Measurements from ENCODE around the gene ZBTB7C.
A peak's percentile ranks its signal among the peaks of the same experiment; 100 is the strongest.

ZBTB7C gene

DNA sequence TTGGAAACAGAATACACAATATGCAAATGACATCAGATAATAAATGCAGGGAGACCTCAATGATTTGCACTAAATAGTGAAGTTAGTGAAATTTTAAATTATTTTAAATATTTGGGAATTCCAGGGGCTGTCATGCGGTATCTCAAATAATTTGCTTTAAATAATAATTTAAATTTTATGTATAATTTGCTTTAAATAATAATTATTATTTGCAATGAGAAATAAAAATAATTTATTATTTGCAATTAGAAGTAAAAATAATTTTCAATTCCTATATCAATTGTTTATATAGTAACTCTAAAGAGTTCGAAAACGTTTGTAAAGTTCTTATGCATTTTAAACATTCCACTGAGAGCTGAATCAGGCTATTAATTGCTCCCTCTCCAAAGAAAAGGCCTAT, 226.4 kb downstream of the ZBTB7C start:
- no peak for DNase-seq

GRCh38 chr18:48181857-48182256, 227.3 kb downstream of the ZBTB7C start:
- DNase-seq, result no peak

- DNase-seq, result no peak
Observed at GRCh38 chr18:48181087-48181823, 227.9 kb downstream of the ZBTB7C start.

- DNase-seq, result no peak
Observed at GRCh38 chr18:48179666-48180065, 229.5 kb downstream of the ZBTB7C start.

DNA sequence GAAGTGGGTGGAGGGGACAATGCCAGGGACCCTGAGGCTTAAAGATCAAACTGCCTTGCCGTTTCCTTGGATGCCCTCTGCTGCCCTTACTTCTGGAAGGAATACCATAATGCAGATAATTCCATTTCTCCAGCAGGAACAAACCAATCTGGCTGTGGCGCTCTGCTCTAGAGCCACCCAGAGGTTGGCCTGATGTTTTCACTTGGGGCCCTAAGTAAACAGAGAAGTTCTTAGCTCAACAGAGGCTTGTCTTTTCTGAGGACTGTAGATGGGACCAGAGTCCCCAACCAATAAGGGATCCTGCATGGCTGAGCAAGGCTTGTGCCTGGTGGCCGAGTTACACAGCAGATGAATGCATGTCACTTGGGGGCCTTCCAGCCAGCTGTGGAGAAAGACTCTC, 230.2 kb downstream of the ZBTB7C start:
- no peak for DNase-seq

- no peak for DNase-seq
Observed at GRCh38 chr18:48176909-48177308, 232.3 kb downstream of the ZBTB7C start.

DNA sequence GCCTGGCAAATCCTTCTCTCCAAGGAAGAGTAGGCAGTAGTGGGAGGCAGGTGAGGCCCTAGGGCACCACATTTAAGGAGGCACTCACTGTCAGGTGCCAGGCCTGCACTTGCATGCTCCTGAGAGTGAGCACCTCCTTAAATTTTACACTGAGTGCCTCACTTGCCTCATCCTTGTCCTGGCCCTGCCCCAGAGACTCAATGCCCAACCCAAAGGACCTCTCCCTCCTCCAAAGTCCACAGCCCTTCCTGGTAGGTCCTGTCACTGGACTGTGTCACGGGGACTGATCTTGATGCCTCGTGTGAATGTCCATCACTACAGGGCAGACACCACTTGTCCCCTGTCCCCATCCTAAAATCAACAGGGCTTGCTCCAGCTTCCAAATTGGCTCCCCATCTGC, 235.6 kb downstream of the ZBTB7C start:
- DNase-seq, result no peak

DNA sequence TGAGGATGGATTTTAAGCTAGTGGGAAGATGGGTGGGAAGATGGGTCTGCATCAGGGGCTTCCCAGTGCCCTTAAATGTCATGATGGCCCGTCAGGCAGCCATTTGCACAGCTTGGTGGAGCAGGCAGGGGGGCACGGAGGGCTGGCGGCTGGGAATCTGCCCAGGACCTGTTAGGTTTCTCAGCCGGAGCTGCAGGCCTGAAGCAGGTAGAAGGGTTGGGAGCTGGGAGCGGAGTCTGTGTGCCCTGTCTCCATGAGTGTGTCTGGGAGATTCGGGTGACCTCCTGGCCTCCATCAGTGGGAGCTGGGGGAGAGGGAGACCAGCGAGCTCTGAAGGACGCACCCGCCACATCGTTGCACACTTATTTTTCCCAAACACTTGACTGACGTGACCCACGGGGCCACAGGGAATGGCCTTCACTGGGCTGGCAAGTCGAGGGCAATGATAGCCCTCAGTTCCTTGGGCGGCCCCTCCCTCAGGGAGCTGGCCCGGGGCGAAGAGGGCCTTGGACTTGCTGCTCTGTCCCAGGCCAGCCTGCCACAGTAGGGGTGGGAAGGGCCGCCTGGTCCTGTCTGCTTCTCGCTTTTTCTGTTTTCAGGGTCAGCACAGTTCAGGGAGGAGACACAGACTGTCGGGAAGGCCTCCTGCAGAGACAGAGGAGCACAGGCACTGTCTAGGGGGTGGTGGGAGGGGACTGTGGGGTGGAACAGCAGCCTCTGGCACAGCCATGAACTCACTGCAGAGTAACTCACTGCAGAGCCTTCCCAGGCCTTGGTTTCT, 236.8 kb downstream of the ZBTB7C start:
- no peak for DNase-seq

- no peak for DNase-seq
Observed at GRCh38 chr18:48171490-48172188, 237.5 kb downstream of the ZBTB7C start.

DNA sequence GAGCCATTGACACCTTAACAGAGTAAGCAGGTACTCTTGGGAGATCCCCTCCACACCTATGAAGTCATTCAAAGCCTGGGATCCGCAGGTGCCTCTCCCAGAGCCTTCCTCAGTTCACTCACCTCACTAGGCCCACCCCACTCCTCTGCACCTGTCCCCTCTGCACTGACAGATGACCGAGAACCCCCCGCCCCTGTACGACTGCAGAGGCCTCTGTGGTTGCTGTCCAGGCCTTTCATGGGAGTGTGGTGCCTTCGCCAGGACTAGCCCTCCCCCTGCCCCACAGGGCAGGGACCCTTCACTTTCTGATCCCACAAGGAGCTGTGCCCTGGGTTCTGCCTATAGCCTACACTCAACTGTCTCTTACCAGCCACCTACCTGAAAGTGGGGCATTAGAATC, 238.5 kb downstream of the ZBTB7C start:
- DNase-seq, result no peak

DNA sequence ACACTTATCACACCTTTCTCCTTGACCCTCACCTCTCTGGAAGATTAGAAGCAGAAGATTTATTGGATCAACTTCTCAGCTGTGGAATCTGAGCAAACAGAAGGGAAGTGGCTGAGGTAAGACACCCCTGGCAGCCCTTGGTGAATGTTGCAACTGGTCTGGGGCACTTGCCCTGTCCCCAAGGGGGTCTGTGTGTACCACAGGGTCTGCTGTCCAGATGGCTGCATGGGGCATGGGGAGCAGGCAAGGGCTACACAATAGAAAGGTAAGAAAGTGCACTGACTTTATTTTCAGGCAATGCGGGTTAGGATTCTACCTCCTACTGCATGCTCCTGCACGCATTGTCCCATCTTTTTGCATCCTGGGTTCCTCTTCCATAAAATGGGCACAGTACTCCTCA, 240.3 kb downstream of the ZBTB7C start:
- no peak for DNase-seq

- DNase-seq, result no peak
Observed at GRCh38 chr18:48167897-48168253, 241.3 kb downstream of the ZBTB7C start.

GRCh38 chr18:48166336-48166875, 242.8 kb downstream of the ZBTB7C start:
- no peak for DNase-seq

GRCh38 chr18:48165111-48165866, 243.9 kb downstream of the ZBTB7C start:
- DNase-seq, result no peak

DNA sequence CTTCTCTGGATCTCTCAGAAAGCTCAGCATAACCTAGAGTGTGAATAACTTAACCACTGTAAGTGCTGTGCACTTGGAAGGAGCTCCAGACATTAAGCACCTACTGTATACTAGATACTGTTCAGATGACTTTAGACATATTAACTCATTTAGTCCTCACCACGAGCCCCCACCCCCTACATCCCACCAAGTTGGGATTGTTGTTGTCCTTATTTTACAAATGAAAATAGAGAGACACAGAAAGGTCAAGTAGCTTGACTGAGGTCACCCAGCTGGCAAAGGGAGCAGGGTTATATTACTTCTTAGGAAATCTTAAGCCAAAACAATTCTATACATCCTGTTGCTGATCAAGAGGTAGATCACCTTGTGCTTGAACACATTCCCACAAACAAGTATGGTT, 244.5 kb downstream of the ZBTB7C start:
- no peak for DNase-seq

- no peak for DNase-seq
Observed at GRCh38 chr18:48164116-48164515, 245.1 kb downstream of the ZBTB7C start.

DNA sequence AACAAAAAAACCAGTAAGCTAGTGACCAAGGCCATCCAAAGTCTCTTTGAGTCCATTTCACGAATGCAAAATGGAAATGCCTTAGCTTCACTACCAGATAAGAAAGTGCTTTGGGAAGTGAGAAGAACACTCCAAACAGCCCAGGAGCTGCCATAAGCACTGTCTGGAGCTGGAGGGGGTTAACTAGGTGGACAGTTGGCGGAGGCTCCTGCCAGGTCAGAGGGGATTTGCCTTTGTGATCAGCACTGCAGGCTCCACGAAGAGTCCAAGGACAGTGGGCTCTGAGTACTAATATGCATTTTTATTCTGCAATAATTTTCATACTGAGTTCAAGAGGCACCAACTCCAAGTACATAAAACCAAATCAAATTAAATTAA, 245.5 kb downstream of the ZBTB7C start:
- no peak for DNase-seq

- DNase-seq, result no peak
Observed at GRCh38 chr18:48162956-48163737, 246.0 kb downstream of the ZBTB7C start.

DNA sequence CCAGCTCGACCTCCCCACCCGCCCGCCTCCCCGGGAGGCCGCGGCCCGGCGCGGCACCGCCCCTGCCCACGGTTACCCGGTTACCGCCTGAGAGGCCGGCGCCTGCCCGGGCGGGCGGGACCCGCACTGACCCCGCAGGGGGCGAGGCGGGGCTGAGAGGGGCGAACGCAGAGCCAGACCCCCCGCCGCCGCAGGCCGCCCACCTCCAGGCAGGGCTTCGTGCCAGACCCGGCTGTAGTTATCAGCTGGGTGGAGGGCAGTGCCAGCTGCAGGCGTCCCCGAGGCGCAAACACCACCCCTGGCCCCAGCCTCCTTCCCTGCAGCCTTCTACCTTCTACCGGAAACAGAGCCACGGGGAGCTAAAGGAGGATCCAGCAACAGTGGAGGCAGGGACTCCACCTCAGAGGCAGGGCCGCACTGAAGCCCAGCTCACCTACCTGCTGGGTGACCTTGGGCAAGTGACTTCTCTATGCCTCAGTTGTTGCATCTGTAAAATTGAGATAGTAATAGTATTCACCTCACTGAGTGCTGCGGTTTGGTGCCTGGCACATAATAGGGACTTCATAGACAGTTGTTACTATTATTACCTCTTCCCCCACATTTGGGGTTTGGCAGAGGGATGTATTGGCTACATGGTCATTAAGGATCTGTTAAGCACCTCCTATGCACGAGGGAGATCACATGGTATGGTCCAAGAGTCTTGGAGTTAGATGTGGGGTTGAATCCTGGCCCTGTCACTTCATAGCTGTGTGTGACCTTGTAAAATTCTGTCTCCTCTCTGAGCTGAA, 247.1 kb downstream of the ZBTB7C start:
- DNase-seq, result no peak

GRCh38 chr18:48161191-48161910, 247.8 kb downstream of the ZBTB7C start:
- peak; percentile 66 for DNase-seq

GRCh38 chr18:48160622-48161021, 248.6 kb downstream of the ZBTB7C start:
- no peak for DNase-seq
